Omental fat pad (tissue), 4 donors: Measurements from ENCODE around the gene DUSP22. TPM values are rescaled to one million over a fixed set of nuclear protein-coding genes. Genes with fewer than 3 reads are reported as not detected.

Source experiments
- ATAC-seq: fragments of 150-250 bp; one replicate; pipeline ENCODE4 v1.9.1; 2016; ENCODE audit warnings: mild to moderate bottlenecking, moderate library complexity; ENCODE audit not compliant: low FRiP score
- DNase-seq: peaks from one replicate; pipeline ENCODE4 v3.0.0-alpha.2; 2019; ENCODE audit warnings: low spot score
- total RNA-seq, 4 donors: library from RNA; depleted of rRNA; stranded (reverse); fragments of >200 nt; gene quantifications; one replicate each; pipeline ENCODE4 v1.1.0, GENCODE V29; 2016
- TF ChIP-seq, protein P1 (sequence below), 3 donors: fragments of 450-650 bp; IDR thresholded peaks; one replicate each; pipeline ENCODE4 v1.5.1; 2016 to 2017; ENCODE audit warnings: antibody characterized with exemption in 3 of 3, mild to moderate bottlenecking in 3 of 3, moderate library complexity in 2 of 3

The DUSP22 gene
- total RNA-seq, 4 donors from 2014 or later: 47.4 to 93.6 (median 65.4) TPM

DNA sequence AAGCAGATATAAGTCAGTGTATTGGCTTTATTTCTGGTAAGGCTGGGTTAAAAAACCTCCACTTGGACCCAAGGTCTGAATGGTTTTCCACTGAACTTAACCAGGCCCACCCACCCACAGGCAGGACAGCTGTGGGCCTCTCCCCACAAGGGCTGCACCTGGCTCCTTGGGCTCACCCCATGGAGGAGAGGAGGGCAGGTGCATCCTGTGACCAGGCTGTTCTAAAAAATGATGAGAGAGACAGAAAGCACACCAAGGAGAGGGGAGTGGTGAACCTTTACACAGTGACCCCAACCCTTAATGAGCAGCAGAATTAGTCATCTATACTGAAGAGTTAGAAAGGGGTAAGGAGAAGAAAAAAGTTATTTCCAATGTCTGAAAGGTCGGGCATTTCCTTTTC lies 34.5 kb upstream of the DUSP22 start:
- no peak for DNase-seq
- ATAC-seq: no peak
- TF ChIP-seq, protein P1, sequence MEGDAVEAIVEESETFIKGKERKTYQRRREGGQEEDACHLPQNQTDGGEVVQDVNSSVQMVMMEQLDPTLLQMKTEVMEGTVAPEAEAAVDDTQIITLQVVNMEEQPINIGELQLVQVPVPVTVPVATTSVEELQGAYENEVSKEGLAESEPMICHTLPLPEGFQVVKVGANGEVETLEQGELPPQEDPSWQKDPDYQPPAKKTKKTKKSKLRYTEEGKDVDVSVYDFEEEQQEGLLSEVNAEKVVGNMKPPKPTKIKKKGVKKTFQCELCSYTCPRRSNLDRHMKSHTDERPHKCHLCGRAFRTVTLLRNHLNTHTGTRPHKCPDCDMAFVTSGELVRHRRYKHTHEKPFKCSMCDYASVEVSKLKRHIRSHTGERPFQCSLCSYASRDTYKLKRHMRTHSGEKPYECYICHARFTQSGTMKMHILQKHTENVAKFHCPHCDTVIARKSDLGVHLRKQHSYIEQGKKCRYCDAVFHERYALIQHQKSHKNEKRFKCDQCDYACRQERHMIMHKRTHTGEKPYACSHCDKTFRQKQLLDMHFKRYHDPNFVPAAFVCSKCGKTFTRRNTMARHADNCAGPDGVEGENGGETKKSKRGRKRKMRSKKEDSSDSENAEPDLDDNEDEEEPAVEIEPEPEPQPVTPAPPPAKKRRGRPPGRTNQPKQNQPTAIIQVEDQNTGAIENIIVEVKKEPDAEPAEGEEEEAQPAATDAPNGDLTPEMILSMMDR (IDR thresholded peaks at IDR 0.05): no peak

DNA sequence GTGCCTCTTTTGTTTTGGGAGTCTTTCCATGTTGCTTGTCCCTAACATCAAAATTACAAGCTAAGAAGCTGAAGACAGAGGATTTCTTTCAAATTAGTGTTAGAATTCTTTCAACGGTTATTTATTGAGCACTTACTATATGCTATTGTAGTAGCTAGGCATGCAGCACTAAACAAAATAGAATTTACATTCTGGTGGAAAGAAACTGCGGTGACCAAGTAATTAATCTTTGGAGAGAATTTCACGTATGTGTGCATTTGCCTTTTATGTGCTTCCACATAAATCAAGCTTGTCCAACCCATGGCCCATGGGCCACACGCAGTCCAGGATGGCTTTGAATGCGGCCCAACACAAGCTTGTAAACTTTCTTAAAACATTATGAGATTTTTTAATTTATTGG lies 33.0 kb upstream of the DUSP22 start:
- DNase-seq (no peak), ATAC-seq (no peak)
- TF ChIP-seq, protein P1 (IDR thresholded peaks at IDR 0.05): no peak

DNA sequence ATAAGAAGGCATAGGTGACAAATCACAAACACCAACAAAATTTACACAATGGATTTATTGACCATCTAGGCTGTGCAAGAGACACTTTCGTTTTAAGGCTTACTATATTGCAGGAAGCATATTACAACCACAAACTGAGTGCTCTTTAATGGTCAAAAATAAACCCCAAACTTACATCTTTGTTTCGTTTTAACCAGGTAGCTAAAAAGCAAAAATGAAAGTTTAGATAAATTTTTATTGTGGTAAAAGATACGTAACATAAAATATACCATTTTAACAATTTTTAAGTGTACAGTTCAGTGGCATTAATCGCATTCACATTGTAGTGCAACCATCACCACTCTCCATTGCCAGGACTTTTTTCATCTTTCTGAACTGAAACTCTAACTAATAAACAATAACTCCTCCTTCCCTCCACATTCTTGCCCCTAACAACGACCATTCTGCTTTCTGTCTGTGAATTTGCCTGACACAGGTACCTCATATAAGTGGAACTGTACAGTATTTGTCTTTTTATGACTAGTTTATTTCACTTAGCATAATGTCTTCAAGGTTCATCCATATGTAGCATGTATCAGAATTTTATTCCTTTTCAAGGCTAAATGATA lies 32.3 kb upstream of the DUSP22 start:
- ATAC-seq: no peak

DNA sequence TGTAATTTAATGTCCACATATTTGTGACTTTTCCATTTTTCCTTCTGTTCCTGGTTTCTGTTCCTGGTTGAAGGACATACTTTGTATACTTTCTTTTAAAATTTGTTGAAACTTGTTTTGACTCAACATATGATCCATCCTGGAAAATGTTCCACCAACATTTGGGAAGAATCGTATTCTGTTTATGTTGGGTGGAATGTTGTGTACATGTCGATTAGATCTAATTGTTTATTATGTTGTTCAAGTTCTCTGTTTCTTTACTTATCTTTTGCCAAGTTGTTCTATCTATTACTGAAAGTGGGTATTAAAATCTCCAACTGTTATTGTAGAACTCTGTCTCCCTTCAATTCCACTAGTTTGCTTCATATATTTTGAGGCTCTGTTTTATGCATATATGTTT lies 27.7 kb upstream of the DUSP22 start:
- ATAC-seq (no peak), DNase-seq (no peak)
- TF ChIP-seq, protein P1 (IDR thresholded peaks at IDR 0.05): no peak

More for the DNA sequence above, 32.3 kb upstream of the DUSP22 start:
- TF ChIP-seq, protein P1 (IDR thresholded peaks at IDR 0.05): no peak
- no peak for DNase-seq

DNA sequence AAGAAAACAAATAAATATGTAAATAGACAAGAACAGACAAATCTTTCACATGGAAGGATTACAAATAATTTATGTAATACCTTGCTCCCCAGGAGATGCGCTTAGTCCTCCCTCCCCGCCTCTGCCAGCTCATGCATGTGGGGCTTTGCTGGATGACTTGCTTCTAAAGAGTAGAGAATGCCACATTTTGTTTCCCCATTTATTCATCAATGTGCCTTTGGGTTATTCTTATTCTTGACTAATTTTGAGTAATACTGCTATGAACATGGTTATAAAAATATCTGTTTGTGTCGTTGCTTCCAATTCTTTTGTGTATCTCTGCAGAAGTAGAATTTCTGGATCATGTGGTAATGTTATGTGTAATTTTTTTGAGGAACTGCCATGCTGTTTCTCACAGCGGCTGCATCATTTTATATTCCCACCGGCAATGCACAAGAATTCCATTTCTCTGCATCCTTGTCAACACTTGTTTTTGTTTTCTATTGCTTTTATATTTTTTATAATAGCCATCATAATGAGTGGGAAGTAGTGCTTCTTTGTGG lies 23.8 kb upstream of the DUSP22 start:
- DNase-seq (no peak), ATAC-seq (no peak)
- TF ChIP-seq, protein P1 (IDR thresholded peaks at IDR 0.05): no peak

DNA sequence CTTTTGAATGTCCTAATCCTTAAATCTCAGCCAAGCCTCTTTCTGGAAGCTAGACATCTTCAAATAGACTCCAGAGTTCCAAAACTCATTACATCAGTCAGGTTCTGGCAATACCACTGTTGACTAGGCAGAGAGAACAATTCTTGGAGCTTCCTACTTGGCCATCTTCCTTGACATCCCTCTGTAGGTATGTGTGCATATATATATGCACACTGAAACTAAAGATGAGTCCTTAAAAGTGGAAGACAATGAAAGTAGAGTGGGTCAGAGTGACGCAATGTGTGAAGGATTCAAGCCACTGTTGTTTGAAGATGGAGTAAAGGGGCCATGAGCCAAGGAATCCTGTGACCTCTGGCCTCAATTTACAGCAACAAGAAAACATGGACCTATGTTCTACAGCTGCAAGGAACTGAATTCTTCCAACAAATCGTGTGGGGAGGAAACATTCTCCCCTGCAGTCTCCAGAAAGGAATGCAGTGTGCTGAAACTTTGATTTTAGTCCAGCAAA lies 18.7 kb upstream of the DUSP22 start:
- no peak for DNase-seq
- peak; percentile 49 for ATAC-seq
- TF ChIP-seq, protein P1 (IDR thresholded peaks at IDR 0.05): no peak

DNA sequence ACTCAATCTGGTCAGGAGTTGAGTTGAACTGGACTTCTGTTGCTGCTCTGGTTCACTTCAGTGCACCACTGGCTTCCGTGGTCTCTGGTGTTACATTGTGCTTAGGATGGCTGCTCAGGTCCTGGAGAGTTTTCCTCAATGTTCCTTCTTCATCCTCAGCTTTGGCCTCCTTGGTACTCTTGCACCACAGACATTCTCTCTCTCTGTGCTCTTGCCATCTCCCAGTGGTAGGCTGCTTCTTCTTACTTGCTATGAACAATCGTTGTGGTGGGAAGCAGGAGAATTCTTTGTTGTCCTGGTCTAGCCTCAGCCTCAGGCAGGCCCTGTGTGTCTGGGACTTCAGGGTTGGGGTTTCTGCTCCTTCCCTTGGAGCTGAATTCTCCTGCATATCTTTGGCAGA lies 14.5 kb upstream of the DUSP22 start:
- TF ChIP-seq, protein P1 (IDR thresholded peaks at IDR 0.05): no peak
- ATAC-seq: no peak
- DNase-seq: no peak
